DND-41 (cell line): ENCODE measurements around the gene WIPI1.
"Not testable (repeated sequence)": the region's sequence is repeated elsewhere in the genome, so short reads cannot be mapped to it uniquely, and the experiment has no call there.

Experiments used
- ATAC-seq: fragments of 200-7000 bp; cut with Tn5 transposase; 3 replicates; pipeline ENCODE4 v1.9.1; 2021; ENCODE audit warnings: low read depth; ENCODE audit not compliant: insufficient read depth
- DNase-seq: peaks from one replicate; pipeline ENCODE4 v3.0.0-alpha.2; 2020
- H2AFZ ChIP-seq: 2 replicates; pipeline ENCODE4 v1.6.0; 2012; ENCODE audit warnings: low read depth, low read length
- H3K27ac ChIP-seq: 2 replicates; pipeline ENCODE4 v1.5.1; 2012; ENCODE audit warnings: low read length, inconsistent platforms
- H3K27me3 ChIP-seq: fragments of 200-600 bp; sonication (generic); 2 replicates; pipeline ENCODE4 v1.6.0; 2012; ENCODE audit warnings: low read length, mild to moderate bottlenecking, inconsistent platforms; ENCODE audit not compliant: insufficient read depth, poor library complexity
- H3K36me3 ChIP-seq: 2 replicates; pipeline ENCODE4 v1.5.1; 2012; ENCODE audit warnings: low read length, inconsistent platforms; ENCODE audit not compliant: insufficient read depth
- H3K4me1 ChIP-seq: 2 replicates; pipeline ENCODE4 v1.5.1; 2012; ENCODE audit warnings: mild to moderate bottlenecking, low read length; ENCODE audit not compliant: insufficient read depth
- H3K4me2 ChIP-seq: 2 replicates; pipeline ENCODE4 v1.6.0; 2012; ENCODE audit warnings: mild to moderate bottlenecking, moderate library complexity, low read length, inconsistent platforms; ENCODE audit not compliant: insufficient read depth
- H3K4me3 ChIP-seq, 2 experiments: fragments of 200-600 bp in 1 of 2; shearing (Covaris generic) in 1 of 2; 2 replicates each; pipeline ENCODE4 v1.5.1; 2012 to 2016; ENCODE audit warnings: inconsistent platforms in 2 of 2, low read length in 2 of 2, mild to moderate bottlenecking in 2 of 2, low read depth in 1 of 2, moderate library complexity in 1 of 2
- H3K79me2 ChIP-seq: 2 replicates; pipeline ENCODE4 v1.6.0; 2012; ENCODE audit warnings: low read length, inconsistent platforms; ENCODE audit not compliant: insufficient read depth
- H3K9ac ChIP-seq: 2 replicates; pipeline ENCODE4 v1.6.0; 2012; ENCODE audit warnings: low read depth, mild to moderate bottlenecking, inconsistent platforms, low read length, moderate library complexity
- H3K9me3 ChIP-seq: 2 replicates; pipeline ENCODE4 v1.5.1; 2012; ENCODE audit warnings: low read length, moderate library complexity, mild to moderate bottlenecking, inconsistent platforms; ENCODE audit not compliant: insufficient read depth, severe bottlenecking
- H4K20me1 ChIP-seq: 2 replicates; pipeline ENCODE4 v1.6.0; 2012; ENCODE audit warnings: low read length; ENCODE audit not compliant: insufficient read depth
- CTCF ChIP-seq: IDR thresholded peaks from 2 replicates; pipeline ENCODE4 v1.5.1; 2012; ENCODE audit warnings: borderline replicate concordance, low read length, moderate library complexity, mild to moderate bottlenecking; ENCODE audit not compliant: poor library complexity, severe bottlenecking; ENCODE audit errors: extremely low read depth
- EZH2 ChIP-seq: IDR thresholded peaks from 3 replicates; pipeline ENCODE4 v1.6.1; 2012; ENCODE audit warnings: borderline replicate concordance, low read depth, mild to moderate bottlenecking, moderate library complexity, low read length, inconsistent platforms; ENCODE audit not compliant: severe bottlenecking

Gene WIPI1

DNA sequence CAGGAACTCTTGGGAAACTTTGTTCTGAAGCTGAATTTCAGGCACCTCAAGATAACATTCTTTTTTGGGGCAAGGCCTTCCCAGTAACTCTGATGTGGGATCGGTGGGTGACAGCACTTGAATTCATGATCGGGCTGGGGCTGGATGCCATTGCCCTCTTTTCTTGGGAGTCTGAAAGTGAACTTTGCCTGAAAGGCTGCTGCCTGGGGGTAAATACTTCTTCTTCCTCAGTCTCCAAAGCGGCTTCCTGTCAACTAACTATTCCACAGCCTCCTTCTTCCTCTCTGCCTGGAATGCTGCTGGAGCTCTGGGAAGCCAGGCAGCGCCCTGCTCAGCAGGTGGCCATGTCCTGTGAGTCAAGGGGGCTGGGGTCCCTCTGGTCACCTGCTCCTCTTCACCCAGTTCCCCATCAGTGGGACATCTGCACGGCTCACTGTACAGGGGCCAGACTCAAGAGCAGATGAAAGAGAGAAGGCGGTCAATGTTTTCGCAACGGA lies 79.5 kb downstream of the WIPI1 start:
- no peaks in the 10 kb centered on the region for H3K27me3 ChIP-seq
- H3K9me3 ChIP-seq: no peaks in the 10 kb centered on the region
- DNase-seq (no peak), ATAC-seq (no peak)
- H3K27ac ChIP-seq: no peak overlapping the region
- H3K4me2 ChIP-seq: no peak overlapping the region
- H4K20me1 ChIP-seq: no peaks in the 10 kb centered on the region
- no peak overlapping the region for H3K9ac ChIP-seq
- H2AFZ ChIP-seq: no peak overlapping the region
- H3K36me3 ChIP-seq: no peaks in the 10 kb centered on the region
- no peaks in the 10 kb centered on the region for H3K79me2 ChIP-seq
- H3K4me1 ChIP-seq: peaks cover 3% of the 10 kb centered on the region
- TF ChIP-seq CTCF: no peak
- H3K4me3 ChIP-seq: no peak overlapping the region

- not testable (repeated sequence) for H3K9me3 ChIP-seq, DNase-seq, H2AFZ ChIP-seq, H3K4me2 ChIP-seq, H3K36me3 ChIP-seq, H3K4me1 ChIP-seq, H3K79me2 ChIP-seq, ATAC-seq, H3K9ac ChIP-seq, H3K27ac ChIP-seq, H3K27me3 ChIP-seq, H4K20me1 ChIP-seq, H3K4me3 ChIP-seq
Measured at GRCh38 chr17:68376178-68376577, 81.1 kb downstream of the WIPI1 start.

DNA sequence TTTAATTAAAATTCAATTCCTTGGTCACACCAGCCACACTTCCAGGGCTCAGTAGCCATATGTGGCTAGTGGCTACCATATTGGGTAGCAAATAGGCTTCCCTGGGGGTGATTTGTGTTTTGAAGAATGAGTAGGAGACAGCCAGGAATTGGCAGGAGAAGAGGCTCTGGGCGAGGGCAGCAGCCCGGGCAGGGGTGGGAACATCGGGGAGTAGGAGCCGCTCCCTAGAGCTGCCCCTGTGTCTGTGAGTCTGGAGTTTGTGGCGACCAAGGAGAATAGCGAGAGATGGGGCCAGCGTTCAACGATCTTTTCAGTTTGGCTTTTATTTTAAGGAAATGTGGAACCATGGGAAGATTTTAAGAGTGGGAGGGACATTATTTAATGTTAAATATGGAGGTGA lies 81.7 kb downstream of the WIPI1 start:
- Histone ChIP-seq H3K4me2 (no peak overlapping the region), H3K27me3 (no peaks in the 10 kb centered on the region), H2AFZ (no peak overlapping the region), H3K9me3 (no peaks in the 10 kb centered on the region), H3K4me3 (no peak overlapping the region), H3K4me1 (no peaks in the 10 kb centered on the region), H3K27ac (no peak overlapping the region), H4K20me1 (no peaks in the 10 kb centered on the region), H3K79me2 (no peaks in the 10 kb centered on the region), H3K9ac (no peak overlapping the region), H3K36me3 (peaks cover 5% of the 10 kb centered on the region; the same call in 1 of the 2 replicates)
- ATAC-seq: no peak
- TF ChIP-seq EZH2 (no peak), CTCF (no peak)
- DNase-seq: no peak
